PC-9 (cell line): Measurements from ENCODE around the gene TTC39A. TPM values are rescaled to one million over a fixed set of nuclear protein-coding genes. Genes with fewer than 3 reads are reported as not detected.

Source experiments
- BruUV-seq: library from RNA; stranded (reverse); fragments of 400-500 nt; replicated peaks from 2 replicates; lab custom pipeline; 2021; lab: Mats Ljungman, UMichigan
- CTCF ChIA-PET: fragments of 300-600 bp; sonication (Branson Sonifier 250); formaldehyde crosslinking; loops from one replicate; lab custom pipeline; 2022; ENCODE audit warnings: antibody characterized with exemption; lab: Charles Lee
- POLR2A ChIA-PET: fragments of 300-600 bp; sonication (Branson Sonifier 250); formaldehyde crosslinking; loops from one replicate; lab custom pipeline; 2022; ENCODE audit warnings: antibody characterized with exemption; ENCODE audit not compliant: unreplicated experiment; lab: Charles Lee
- DNase-seq, 2 experiments: peaks; one replicate each; pipeline versions ENCODE4 v3.0.0 to v3.0.0-alpha.2; 2015 to 2022; ENCODE audit warnings: mixed read lengths in 1 of 2
- H2AFZ ChIP-seq: fragments of 200-600 bp; sonication (generic); 2 replicates; pipeline ENCODE4 v1.8.1; 2017; ENCODE audit warnings: antibody characterized with exemption
- H3F3A ChIP-seq: fragments of 200-600 bp; sonication (generic); 2 replicates; pipeline ENCODE4 v1.8.1; 2017; ENCODE audit warnings: antibody characterized with exemption, mild to moderate bottlenecking, low read depth; ENCODE audit not compliant: insufficient read depth
- H3K27ac ChIP-seq: fragments of 200-600 bp; sonication (generic); 2 replicates; pipeline ENCODE4 v1.6.1; 2016; ENCODE audit warnings: mixed run types
- H3K27me3 ChIP-seq: fragments of 200-600 bp; sonication (generic); 2 replicates; pipeline ENCODE4 v1.6.1; 2016; ENCODE audit warnings: low read depth, mixed run types; ENCODE audit not compliant: insufficient read depth
- H3K36me3 ChIP-seq: fragments of 200-600 bp; sonication (generic); 2 replicates; pipeline ENCODE4 v1.6.1; 2016; ENCODE audit warnings: low read depth, mixed run types
- H3K4me1 ChIP-seq: fragments of 200-600 bp; sonication (generic); replicated peaks from 2 replicates; pipeline ENCODE4 v1.6.1; 2016; ENCODE audit warnings: mixed run types; ENCODE audit not compliant: insufficient read depth
- H3K4me2 ChIP-seq: fragments of 200-600 bp; sonication (generic); 2 replicates; pipeline ENCODE4 v1.6.1; 2017; ENCODE audit warnings: mixed run types
- H3K4me3 ChIP-seq: fragments of 200-600 bp; sonication (generic); 2 replicates; pipeline ENCODE4 v1.6.1; 2016; ENCODE audit warnings: mixed run types
- H3K79me2 ChIP-seq: fragments of 200-600 bp; sonication (generic); 2 replicates; pipeline ENCODE4 v1.6.1; 2017; ENCODE audit warnings: low read depth, mixed run types
- H3K9me2 ChIP-seq: fragments of 200-600 bp; sonication (generic); 2 replicates; pipeline ENCODE4 v1.8.1; 2017; ENCODE audit warnings: mild to moderate bottlenecking; ENCODE audit not compliant: insufficient read depth
- H3K9me3 ChIP-seq: fragments of 200-600 bp; sonication (generic); 2 replicates; pipeline ENCODE4 v1.8.1; 2016; ENCODE audit warnings: low read depth; ENCODE audit not compliant: insufficient read depth
- H4K20me1 ChIP-seq: fragments of 200-600 bp; sonication (generic); 2 replicates; pipeline ENCODE4 v1.8.1; 2017; ENCODE audit not compliant: insufficient read depth
- EZH2 ChIP-seq: fragments of 200-600 bp; sonication (generic); IDR thresholded peaks from 2 replicates; pipeline ENCODE4 v1.8.0; 2017; ENCODE audit warnings: antibody characterized with exemption, low read depth
- intact Hi-C: fragments of 100-400 bp; cut with micrococcal nuclease; formaldehyde crosslinking; loops from one replicate; pipeline ENCODE4 v1.10.0; 2022; ENCODE audit not compliant: unreplicated experiment
- total RNA-seq: library from RNA; stranded (reverse); gene quantifications from 2 replicates; pipeline ENCODE4 v1.2.3, GENCODE V29; 2021
- TF ChIP-seq, protein P1 (sequence below): fragments of 200-600 bp; sonication (generic); conservative IDR thresholded peaks from 2 replicates; pipeline ENCODE4 v1.6.1; 2017; ENCODE audit warnings: mixed run types, antibody characterized with exemption, mild to moderate bottlenecking, moderate library complexity

TTC39A gene
- total RNA-seq, 1 experiment from 2014 or later = 7.3 TPM

DNA sequence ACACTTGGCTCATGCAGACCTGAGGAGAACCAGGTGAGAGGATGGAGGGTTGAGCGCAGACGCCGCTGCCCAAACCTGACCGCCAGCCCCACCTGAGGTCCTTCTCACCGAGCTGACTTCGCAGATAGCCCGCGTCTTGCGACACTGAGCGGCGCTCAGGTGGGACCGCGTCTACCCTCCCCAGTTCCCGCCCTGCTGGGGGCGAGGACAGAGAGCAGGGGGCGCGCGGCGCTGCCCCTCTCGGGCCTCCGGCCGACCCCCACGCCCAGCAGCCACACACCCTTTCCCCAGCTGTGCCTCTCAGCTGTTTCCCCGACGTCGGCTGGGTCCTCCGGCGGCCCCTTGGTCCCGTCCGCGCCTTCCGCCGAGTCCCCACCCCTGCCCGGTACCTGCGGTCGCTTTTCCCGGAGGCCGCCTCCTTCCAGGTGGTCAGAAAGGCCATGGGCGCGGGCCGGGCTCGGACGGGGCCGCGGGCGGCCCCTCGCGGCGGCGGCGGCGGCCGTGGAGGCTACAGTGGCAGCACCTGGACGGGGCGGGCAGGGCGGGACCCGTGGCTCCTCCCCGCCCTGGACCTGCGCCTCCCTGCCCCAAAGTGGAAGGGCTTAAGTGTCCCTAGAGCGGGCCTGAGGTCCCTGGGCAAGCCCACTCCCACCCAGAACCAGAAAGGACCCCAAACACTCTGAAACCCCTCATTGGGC lies 14.4 kb upstream of the TTC39A start:
- Histone ChIP-seq H3K4me1 (peaks cover 14% of the 10 kb centered on the region; the same call in 1 of the 2 replicates), H3F3A (peaks cover 19% of the 10 kb centered on the region; the same call in 1 of the 2 replicates), H3K4me2 (peak overlapping the region; percentile 65), H3K36me3 (no peaks in the 10 kb centered on the region), H3K9me3 (no peaks in the 10 kb centered on the region), H2AFZ (no peak overlapping the region), H3K4me3 (peak overlapping the region; percentile 49; the same call in 1 of the 2 replicates), H3K79me2 (no peaks in the 10 kb centered on the region), H3K27me3 (no peaks in the 10 kb centered on the region), H4K20me1 (no peaks in the 10 kb centered on the region), H3K9me2 (no peaks in the 10 kb centered on the region), H3K27ac (no peak overlapping the region)
- intact Hi-C loops = no loop called here
- no TSS peak for BruUV-seq
- TF ChIP-seq, protein P1, sequence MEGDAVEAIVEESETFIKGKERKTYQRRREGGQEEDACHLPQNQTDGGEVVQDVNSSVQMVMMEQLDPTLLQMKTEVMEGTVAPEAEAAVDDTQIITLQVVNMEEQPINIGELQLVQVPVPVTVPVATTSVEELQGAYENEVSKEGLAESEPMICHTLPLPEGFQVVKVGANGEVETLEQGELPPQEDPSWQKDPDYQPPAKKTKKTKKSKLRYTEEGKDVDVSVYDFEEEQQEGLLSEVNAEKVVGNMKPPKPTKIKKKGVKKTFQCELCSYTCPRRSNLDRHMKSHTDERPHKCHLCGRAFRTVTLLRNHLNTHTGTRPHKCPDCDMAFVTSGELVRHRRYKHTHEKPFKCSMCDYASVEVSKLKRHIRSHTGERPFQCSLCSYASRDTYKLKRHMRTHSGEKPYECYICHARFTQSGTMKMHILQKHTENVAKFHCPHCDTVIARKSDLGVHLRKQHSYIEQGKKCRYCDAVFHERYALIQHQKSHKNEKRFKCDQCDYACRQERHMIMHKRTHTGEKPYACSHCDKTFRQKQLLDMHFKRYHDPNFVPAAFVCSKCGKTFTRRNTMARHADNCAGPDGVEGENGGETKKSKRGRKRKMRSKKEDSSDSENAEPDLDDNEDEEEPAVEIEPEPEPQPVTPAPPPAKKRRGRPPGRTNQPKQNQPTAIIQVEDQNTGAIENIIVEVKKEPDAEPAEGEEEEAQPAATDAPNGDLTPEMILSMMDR = no peak
- TF ChIP-seq EZH2 = no peak
- DNase-seq = peak in 1 of 2 experiments; percentile 67
- ChIA-PET POLR2A (no interaction called here), CTCF (interaction anchor here (0.6 kb wide), 1 partner anchor 223 kb away, joined by 3 read pairs; no protein-coding TSS in a partner anchor)

DNA sequence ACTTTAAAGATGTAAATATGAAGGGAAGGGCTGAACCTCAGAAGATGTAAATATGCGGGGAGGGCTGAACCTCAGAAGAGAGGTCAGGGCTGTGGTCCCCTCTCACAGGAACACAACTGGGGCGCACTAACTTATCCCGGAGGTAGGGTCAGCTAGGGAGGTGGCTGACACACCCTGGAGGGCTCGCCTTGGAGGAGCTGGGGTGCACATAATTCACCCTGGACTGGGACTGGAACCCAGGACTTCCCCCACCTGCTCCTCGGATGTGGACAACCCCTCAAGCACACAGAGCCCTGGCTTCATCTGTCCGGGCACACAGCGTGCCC lies 13.9 kb upstream of the TTC39A start:
- TF ChIP-seq, protein P1 = no peak
- TF ChIP-seq EZH2 = no peak
- Histone ChIP-seq H3K4me1 (peaks cover 14% of the 10 kb centered on the region; the same call in 1 of the 2 replicates), H3K9me3 (no peaks in the 10 kb centered on the region), H3K36me3 (no peaks in the 10 kb centered on the region), H3K4me3 (no peak overlapping the region), H3K4me2 (peak overlapping the region; percentile 65), H3K27me3 (no peaks in the 10 kb centered on the region), H3K79me2 (no peaks in the 10 kb centered on the region), H3F3A (peaks cover 15% of the 10 kb centered on the region; the same call in 1 of the 2 replicates), H3K27ac (no peak overlapping the region), H4K20me1 (no peaks in the 10 kb centered on the region), H3K9me2 (no peaks in the 10 kb centered on the region), H2AFZ (no peak overlapping the region)
- DNase-seq = no peak
- CTCF ChIA-PET = interaction anchor here (0.5 kb wide), 1 partner anchor 480 kb away, joined by 7 read pairs; no protein-coding TSS in a partner anchor
- POLR2A ChIA-PET = no interaction called here
- intact Hi-C loops = no loop called here
- no TSS peak for BruUV-seq

DNA sequence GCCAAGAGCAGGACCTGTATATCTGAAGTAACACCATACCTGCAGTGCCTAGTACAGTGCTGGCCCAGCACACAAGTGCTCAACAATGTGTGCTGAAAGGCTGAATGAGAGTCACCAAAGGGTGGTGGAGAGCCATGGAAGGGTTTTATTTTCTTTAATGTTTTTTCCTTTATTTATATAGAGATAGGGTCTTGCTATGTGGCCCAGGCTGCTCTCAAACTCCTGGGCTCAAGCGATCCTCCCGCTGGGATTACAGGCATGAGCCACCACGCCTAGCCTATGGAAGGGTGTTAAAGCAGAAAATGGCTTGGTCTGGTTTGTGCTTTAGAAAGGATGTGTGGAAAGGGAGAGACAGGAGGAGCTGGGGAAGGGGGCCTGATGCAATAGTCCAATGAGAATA lies 13.3 kb upstream of the TTC39A start:
- no peaks in the 10 kb centered on the region for H3K27me3 ChIP-seq
- H3K79me2 ChIP-seq = no peaks in the 10 kb centered on the region
- peaks cover 15% of the 10 kb centered on the region; the same call in 1 of the 2 replicates for H3F3A ChIP-seq
- ChIA-PET POLR2A (interaction anchor here (0.6 kb wide), 1 partner anchor 425 kb away, joined by 4 read pairs; no protein-coding TSS in a partner anchor), CTCF (interaction anchor here (0.5 kb wide), 1 partner anchor 481 kb away, joined by 7 read pairs; no protein-coding TSS in a partner anchor)
- BruUV-seq = no TSS peak
- no peaks in the 10 kb centered on the region for H3K9me2 ChIP-seq
- TF ChIP-seq, protein P1 = no peak
- no peak for TF ChIP-seq EZH2
- peaks cover 14% of the 10 kb centered on the region; the same call in 1 of the 2 replicates for H3K4me1 ChIP-seq
- no peak for DNase-seq
- no peaks in the 10 kb centered on the region for H4K20me1 ChIP-seq
- H3K9me3 ChIP-seq = no peaks in the 10 kb centered on the region
- H3K4me3 ChIP-seq = no peak overlapping the region
- H2AFZ ChIP-seq = no peak overlapping the region
- H3K27ac ChIP-seq = no peak overlapping the region
- H3K4me2 ChIP-seq = no peak overlapping the region
- H3K36me3 ChIP-seq = no peaks in the 10 kb centered on the region
- intact Hi-C loops = no loop called here
